GM21528 (cell line): Measurements from ENCODE around the gene CYP2R1.
"Not testable (repeated sequence)": the region's sequence is repeated elsewhere in the genome, so short reads cannot be mapped to it uniquely, and the experiment has no call there.

Experiments
- ATAC-seq: cut with Tn5 transposase; IDR thresholded peaks from one replicate; pipeline ENCODE4 v1.9.1; 2021; ENCODE audit warnings: mild to moderate bottlenecking, moderate library complexity; ENCODE audit not compliant: unreplicated experiment, low FRiP score

Gene CYP2R1

GRCh38 chr11:14894657-14895598, 2.9 kb upstream of the CYP2R1 start:
- ATAC-seq: no peak

GRCh38 chr11:14892577-14892976, 546 bp upstream of the CYP2R1 start:
- ATAC-seq: no peak

GRCh38 chr11:14891143-14892035, 642 bp downstream of the CYP2R1 start:
- ATAC-seq: peak; percentile 62

DNA sequence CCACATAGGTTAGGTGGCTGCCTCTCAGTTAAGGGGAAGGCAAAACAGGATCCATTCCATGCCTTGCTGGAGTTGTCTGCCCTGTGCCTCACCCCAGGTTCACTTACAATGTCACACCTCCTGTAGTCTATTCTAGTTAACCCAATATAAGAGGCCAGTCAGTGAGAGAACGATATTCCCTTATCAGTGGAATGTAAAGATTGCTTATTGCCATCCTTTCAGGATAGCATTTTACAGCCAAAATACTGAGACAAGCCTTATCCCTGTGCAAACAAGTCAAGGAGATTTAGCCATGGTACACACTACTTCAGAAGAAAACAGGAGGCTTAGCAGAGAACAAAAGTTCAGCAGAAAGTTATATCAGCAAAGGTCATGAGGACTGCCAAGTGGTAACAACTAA, 5.5 kb downstream of the CYP2R1 start:
- ATAC-seq: no peak

DNA sequence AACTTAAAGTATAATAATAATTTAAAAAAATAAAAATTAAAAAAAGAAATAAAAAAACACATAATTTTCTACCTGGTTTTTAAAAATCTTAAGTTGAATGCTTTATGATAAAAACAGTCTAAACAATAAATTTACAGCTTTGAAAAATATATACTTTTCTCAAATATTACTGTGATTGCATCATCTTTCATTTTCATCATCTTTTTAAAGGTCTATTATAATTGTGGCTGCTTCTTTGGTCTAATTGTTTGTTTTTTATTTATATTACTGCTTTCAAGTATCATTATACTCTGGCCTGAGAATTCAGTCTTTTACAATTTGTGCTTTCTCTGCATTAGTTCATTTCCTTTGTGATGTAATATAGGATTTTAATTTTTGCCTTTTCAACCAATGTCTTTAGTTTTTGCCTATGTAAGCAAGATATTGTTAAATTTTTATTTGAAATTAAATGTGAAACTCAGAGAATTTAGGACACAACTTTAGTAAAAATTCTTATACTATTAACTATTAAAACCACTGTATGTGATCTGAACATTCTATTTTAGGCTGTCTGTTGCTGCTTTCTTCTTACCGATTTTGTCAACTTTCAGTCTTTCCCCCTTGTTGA, 7.3 kb downstream of the CYP2R1 start:
- ATAC-seq: no peak

DNA sequence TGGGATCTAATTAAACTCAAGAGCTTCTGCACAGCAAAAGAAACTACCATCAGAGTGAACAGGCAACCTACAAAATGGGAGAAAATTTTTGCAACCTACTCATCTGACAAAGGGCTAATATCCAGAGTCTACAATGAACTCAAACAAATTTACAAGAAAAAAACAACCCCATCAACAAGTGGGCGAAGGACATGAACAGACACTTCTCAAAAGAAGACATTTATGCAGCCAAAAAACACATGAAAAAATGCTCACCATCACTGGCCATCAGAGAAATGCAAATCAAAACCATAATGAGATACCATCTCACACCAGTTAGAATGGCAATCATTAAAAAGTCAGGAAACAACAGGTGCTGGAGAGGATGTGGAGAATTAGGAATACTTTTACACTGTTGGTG, 8.3 kb downstream of the CYP2R1 start:
- ATAC-seq: not testable (repeated sequence)

DNA sequence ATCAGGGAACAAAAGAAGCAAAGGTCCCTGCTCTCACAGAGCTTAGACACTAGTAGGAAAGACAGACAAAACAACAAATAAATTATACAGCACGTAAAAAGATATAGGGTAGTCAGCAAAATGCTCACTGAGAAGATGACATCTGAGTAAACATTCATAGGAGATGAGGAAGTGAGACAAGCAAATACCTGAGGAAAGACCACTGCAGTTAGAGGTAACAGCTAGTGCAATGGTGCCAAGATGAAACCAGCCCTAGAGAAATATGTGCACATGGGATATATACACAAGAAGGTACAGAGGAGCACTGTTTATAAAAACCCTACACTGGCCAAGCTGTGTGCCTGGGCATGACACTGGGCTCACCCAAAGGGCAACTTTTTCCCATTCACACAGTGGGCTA, 9.8 kb downstream of the CYP2R1 start:
- no peak for ATAC-seq

GRCh38 chr11:14881576-14882193, 10.3 kb downstream of the CYP2R1 start:
- ATAC-seq: no peak

GRCh38 chr11:14875163-14875562, 16.9 kb downstream of the CYP2R1 start:
- no peak for ATAC-seq

DNA sequence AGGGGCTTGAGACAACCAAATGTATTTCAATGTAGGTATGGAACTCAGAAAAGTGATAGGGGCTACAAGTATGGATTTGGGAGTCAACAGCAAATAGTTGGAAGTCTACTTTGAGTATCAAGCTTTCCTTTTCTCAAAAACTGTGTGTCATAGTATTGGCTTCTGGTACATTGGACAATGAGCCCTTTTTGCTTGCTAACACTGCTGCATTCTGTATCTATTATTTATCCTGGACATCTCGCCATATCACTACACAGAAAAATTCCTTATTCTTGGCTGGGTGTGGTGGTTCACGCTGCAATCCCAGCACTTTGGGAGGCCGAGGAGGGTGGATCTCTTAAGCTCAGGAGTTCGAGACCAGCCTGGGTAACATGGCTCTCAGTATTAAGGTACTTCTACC, 18.4 kb downstream of the CYP2R1 start:
- ATAC-seq: no peak

DNA sequence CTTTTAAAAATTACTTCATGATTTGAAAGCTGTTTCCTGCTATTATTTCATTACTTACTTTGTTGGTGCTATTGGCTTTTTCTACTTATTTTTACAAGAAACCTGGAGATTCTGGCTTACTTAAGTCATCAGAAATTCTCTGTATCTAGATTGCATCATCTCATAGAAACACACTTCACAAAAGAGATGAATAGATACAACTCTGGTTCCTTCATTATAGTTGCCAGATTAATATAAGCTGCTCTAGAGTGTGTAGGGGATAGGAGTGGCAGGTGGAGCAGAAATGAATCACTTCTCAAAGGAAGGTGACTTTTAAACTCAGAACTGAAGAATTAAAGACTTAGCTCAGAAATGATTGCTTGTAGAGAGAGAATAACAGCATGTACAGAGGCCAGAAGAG, 20.0 kb downstream of the CYP2R1 start:
- ATAC-seq: no peak

- ATAC-seq: not testable (repeated sequence)
Observed at GRCh38 chr11:14863775-14864174, 28.3 kb downstream of the CYP2R1 start.

GRCh38 chr11:14861680-14862079, 30.4 kb downstream of the CYP2R1 start:
- ATAC-seq: no peak

GRCh38 chr11:14860511-14860910, 31.5 kb downstream of the CYP2R1 start:
- ATAC-seq: no peak

DNA sequence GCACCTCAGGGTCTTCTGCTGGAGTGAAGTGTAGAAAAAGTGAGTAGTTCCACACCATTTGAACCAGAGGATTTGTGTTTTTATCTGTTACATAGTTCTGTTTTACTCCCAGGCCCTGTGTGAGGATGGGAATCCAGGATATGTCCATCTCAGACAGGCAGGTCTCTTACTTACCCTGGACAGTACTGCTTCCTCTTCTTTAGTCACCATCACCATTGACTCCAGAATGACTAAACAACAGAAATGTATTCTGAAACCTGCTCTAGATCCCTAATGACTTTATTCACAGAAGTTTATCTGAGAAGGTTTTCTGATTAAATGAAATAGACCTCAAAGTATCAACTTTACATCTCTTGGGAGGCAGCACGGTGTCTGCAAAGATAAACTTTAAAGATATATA, 33.6 kb downstream of the CYP2R1 start:
- ATAC-seq: no peak

- ATAC-seq: no peak
Observed at GRCh38 chr11:14857621-14858020, 34.4 kb downstream of the CYP2R1 start.

- no peak for ATAC-seq
Observed at GRCh38 chr11:14855890-14856289, 36.1 kb downstream of the CYP2R1 start.

DNA sequence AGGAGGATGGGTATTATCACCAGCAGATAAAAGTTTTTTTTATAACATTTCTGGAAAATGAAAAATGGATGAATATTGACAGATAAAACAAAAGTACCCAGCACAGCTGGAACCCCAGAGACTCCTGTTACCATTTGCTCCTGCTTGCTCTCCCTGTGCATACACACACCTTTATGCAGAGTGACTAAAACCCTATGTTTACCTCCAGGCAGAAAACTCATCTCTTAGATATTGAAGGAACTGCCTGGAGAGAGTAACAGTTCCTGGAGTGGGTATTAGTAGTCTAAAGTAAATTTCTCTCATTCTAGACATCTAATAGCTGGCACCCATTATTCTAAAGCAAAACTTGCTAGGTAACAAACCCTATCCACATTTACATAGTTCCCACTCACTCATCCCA, 38.0 kb downstream of the CYP2R1 start:
- ATAC-seq: no peak

DNA sequence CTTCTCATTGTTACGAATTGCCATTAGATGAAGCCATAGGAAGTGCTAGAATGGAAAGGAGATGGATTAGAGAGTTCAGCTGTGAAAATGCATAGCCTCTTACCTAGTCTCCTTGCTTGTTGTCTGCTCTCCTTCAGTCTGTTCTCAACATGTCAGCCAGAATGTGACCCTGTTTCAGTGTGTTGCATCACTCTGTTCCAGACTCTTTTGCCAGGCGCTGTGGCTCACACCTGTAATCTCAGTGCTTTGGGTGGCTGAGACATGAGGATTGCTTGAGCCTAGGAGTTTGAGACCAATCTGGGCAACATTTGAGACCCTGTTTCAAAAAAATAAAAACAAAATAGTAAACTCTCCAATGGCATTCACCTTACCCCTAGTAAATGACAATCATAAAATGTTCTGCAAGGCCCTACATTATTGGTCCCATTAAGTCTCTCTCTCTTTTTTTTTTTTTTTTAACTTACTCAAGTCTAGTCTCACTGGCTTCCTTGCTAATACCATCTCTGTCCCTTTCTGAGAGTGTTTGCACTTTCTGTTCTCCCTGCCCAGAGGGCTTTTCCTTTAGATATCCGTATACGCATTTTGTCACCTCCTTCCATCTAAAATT, 39.4 kb downstream of the CYP2R1 start:
- no peak for ATAC-seq

DNA sequence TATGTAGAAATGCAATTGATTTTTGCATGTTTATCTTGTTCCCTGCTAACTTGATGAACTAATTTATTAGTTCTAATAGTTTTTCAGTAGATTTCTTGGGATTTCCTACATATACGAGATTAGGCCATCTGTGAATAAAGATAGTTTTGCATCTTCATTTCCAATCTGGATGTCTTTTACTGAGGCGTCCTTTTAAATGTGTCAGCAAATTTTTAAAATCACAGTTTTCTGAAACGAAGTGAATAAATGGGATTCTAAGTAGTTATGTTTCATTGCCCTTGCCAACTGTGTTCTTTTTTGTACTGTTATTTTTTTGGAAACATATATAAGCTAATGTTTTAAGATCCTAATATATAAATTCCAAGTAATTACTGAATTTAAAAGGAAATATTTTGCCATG, 50.0 kb downstream of the CYP2R1 start:
- ATAC-seq: no peak
